GM19035 (cell line): ENCODE measurements around the gene TLE2.
"Not testable (repeated sequence)": the region's sequence is repeated elsewhere in the genome, so short reads cannot be mapped to it uniquely, and the experiment has no call there.

Experiments
- ATAC-seq: cut with Tn5 transposase; IDR thresholded peaks from one replicate; pipeline ENCODE4 v1.9.1; 2021; ENCODE audit not compliant: unreplicated experiment

The TLE2 gene

GRCh38 chr19:2987797-2988196, 41.3 kb downstream of the TLE2 start:
- no peak for ATAC-seq

GRCh38 chr19:2986951-2987524, 42.0 kb downstream of the TLE2 start:
- ATAC-seq, result no peak

- ATAC-seq, result no peak
Measured at GRCh38 chr19:2984215-2984528, 44.9 kb downstream of the TLE2 start.

GRCh38 chr19:2983351-2984214, 45.5 kb downstream of the TLE2 start:
- no peak for ATAC-seq

GRCh38 chr19:2982983-2983350, 46.1 kb downstream of the TLE2 start:
- ATAC-seq, result no peak

- ATAC-seq, result no peak
Measured at GRCh38 chr19:2982561-2982960, 46.5 kb downstream of the TLE2 start.

GRCh38 chr19:2981898-2982297, 47.2 kb downstream of the TLE2 start:
- ATAC-seq, result no peak

- no peak for ATAC-seq
Measured at GRCh38 chr19:2978772-2979171, 50.3 kb downstream of the TLE2 start.

GRCh38 chr19:2978166-2978767, 50.8 kb downstream of the TLE2 start:
- ATAC-seq, result no peak

- peak; percentile 5 for ATAC-seq
Measured at GRCh38 chr19:2977746-2978138, 51.3 kb downstream of the TLE2 start.

GRCh38 chr19:2977001-2977745, 51.9 kb downstream of the TLE2 start, which contains the start of gene TLE6:
Gene TLE6, plus strand, starts transcription at chr19:2977564. Its CDS starts 670 bp downstream, at chr19:2978234.
- peak; percentile 95 for ATAC-seq

GRCh38 chr19:2976609-2977000, 52.5 kb downstream of the TLE2 start:
- no peak for ATAC-seq

- ATAC-seq, result no peak
Measured at GRCh38 chr19:2974342-2975041, 54.6 kb downstream of the TLE2 start.

GRCh38 chr19:2973229-2973628, 55.9 kb downstream of the TLE2 start:
- no peak for ATAC-seq

- no peak for ATAC-seq
Measured at GRCh38 chr19:2970201-2970835, 58.8 kb downstream of the TLE2 start.

GRCh38 chr19:2969104-2969504, 60.0 kb downstream of the TLE2 start:
- no peak for ATAC-seq

GRCh38 chr19:2967972-2968371, 61.1 kb downstream of the TLE2 start:
- no peak for ATAC-seq

GRCh38 chr19:2964874-2965273, 64.2 kb downstream of the TLE2 start:
- ATAC-seq, result no peak

GRCh38 chr19:2963631-2964030, 65.4 kb downstream of the TLE2 start:
- ATAC-seq, result not testable (repeated sequence)

GRCh38 chr19:2963122-2963521, 66.0 kb downstream of the TLE2 start:
- ATAC-seq, result no peak
